RWPE2 (cell line): ENCODE data around the gene TRIM24.

Experiments used
- ATAC-seq: fragments of 200-7000 bp; cut with Tn5 transposase; 3 replicates; pipeline ENCODE4 v1.9.1; 2021; ENCODE audit warnings: low read depth
- DNase-seq: peaks from one replicate; pipeline ENCODE4 v3.0.0-alpha.2; 2020; ENCODE audit warnings: low spot score
- H3K27ac ChIP-seq: fragments of 450-650 bp; 2 replicates; pipeline ENCODE4 v1.5.1; 2017; ENCODE audit warnings: mild to moderate bottlenecking; ENCODE audit not compliant: poor library complexity, severe bottlenecking
- H3K27me3 ChIP-seq: fragments of 250-450 bp; sonication (Bioruptor Pico); 2 replicates; pipeline ENCODE4 v1.5.1; 2021; ENCODE audit warnings: mild to moderate bottlenecking, moderate library complexity; ENCODE audit not compliant: insufficient read depth, poor library complexity, severe bottlenecking
- H3K36me3 ChIP-seq: fragments of 250-450 bp; sonication (Bioruptor Pico); 2 replicates; pipeline ENCODE4 v1.5.1; 2020; ENCODE audit warnings: low read depth, mild to moderate bottlenecking, moderate library complexity
- H3K4me1 ChIP-seq: fragments of 250-450 bp; sonication (Bioruptor Pico); 2 replicates; pipeline ENCODE4 v1.5.1; 2021; ENCODE audit warnings: mild to moderate bottlenecking, moderate library complexity; ENCODE audit not compliant: insufficient read depth, poor library complexity, severe bottlenecking
- H3K4me3 ChIP-seq: fragments of 250-450 bp; sonication (Bioruptor Pico); 2 replicates; pipeline ENCODE4 v1.5.1; 2021; ENCODE audit warnings: mild to moderate bottlenecking, moderate library complexity; ENCODE audit not compliant: severe bottlenecking
- H3K9me3 ChIP-seq: fragments of 250-450 bp; sonication (Bioruptor Pico); 2 replicates; pipeline ENCODE4 v1.5.1; 2021; ENCODE audit warnings: mild to moderate bottlenecking, moderate library complexity; ENCODE audit not compliant: severe bottlenecking
- TF ChIP-seq, protein P1 (sequence below): fragments of 450-650 bp; IDR thresholded peaks from one replicate; pipeline ENCODE4 v1.5.1; 2017; ENCODE audit warnings: mild to moderate bottlenecking, moderate library complexity; ENCODE audit not compliant: poor library complexity, severe bottlenecking

The TRIM24 gene

DNA sequence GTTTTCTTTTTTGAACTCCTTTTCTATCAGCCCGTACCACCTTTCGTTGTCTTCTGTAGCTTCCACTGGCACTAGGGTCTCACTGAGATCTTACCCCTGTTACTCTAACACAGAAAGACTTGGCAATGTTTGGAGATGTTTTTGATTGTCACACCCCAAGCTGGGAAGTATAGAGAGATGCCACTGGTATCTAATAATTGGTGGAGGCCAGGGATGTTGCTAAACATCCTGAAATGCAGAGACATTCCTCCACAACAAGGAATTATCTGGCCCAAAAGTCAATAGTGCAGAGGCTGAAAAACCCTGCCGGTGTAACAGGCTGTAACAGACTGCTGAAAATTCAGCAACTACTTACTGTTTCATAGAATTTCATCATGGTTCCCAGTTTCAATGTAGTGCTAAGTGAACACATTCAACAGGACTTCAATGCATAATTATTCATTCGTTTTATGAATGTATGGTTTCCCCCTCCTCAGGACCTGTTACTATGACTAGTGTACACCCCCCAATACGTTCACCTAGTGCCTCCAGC is 115.9 kb downstream of the TRIM24 start:
- H3K9me3 ChIP-seq: no peaks in the 10 kb centered on the region
- H3K4me3 ChIP-seq: no peak overlapping the region
- TF ChIP-seq, protein P1, sequence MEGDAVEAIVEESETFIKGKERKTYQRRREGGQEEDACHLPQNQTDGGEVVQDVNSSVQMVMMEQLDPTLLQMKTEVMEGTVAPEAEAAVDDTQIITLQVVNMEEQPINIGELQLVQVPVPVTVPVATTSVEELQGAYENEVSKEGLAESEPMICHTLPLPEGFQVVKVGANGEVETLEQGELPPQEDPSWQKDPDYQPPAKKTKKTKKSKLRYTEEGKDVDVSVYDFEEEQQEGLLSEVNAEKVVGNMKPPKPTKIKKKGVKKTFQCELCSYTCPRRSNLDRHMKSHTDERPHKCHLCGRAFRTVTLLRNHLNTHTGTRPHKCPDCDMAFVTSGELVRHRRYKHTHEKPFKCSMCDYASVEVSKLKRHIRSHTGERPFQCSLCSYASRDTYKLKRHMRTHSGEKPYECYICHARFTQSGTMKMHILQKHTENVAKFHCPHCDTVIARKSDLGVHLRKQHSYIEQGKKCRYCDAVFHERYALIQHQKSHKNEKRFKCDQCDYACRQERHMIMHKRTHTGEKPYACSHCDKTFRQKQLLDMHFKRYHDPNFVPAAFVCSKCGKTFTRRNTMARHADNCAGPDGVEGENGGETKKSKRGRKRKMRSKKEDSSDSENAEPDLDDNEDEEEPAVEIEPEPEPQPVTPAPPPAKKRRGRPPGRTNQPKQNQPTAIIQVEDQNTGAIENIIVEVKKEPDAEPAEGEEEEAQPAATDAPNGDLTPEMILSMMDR: no peak
- DNase-seq (no peak), ATAC-seq (no peak)
- no peaks in the 10 kb centered on the region for H3K4me1 ChIP-seq
- H3K27me3 ChIP-seq: no peaks in the 10 kb centered on the region
- no peak overlapping the region for H3K27ac ChIP-seq
- H3K36me3 ChIP-seq: peaks cover 40% of the 10 kb centered on the region

DNA sequence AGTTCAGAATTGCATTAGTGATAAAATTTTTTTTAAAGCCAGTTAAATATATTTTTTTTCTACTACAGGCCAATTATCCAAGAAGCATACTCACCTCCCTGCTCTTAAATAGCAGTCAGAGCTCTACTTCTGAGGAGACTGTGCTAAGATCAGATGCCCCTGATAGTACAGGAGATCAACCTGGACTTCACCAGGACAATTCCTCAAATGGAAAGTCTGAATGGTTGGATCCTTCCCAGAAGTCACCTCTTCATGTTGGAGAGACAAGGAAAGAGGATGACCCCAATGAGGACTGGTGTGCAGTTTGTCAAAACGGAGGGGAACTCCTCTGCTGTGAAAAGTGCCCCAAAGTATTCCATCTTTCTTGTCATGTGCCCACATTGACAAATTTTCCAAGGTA is 119.1 kb downstream of the TRIM24 start:
- peaks cover 48% of the 10 kb centered on the region for H3K36me3 ChIP-seq
- no peak overlapping the region for H3K27ac ChIP-seq
- TF ChIP-seq, protein P1: no peak
- no peaks in the 10 kb centered on the region for H3K9me3 ChIP-seq
- no peak for DNase-seq
- H3K4me1 ChIP-seq: no peaks in the 10 kb centered on the region
- no peak overlapping the region for H3K4me3 ChIP-seq
- ATAC-seq: no peak
- no peaks in the 10 kb centered on the region for H3K27me3 ChIP-seq

DNA sequence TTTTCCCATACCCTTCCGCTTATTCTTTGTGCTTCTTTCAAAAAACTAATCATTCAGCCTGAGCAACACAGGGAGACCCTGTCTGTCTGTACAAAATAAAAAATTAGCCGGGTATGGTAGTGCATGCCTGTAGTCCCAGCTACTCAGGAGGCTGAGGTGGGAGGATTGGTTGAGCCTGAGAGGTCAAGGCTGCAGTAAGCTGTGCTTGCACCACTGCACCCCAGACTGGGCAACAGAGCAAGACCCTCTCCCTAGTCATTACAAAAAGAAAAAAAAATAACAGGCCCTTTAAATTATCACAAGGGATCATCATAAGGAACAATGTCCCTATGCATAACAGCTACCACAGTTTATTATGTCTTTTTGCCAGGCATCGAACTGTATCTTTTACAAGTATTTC is 119.6 kb downstream of the TRIM24 start:
- TF ChIP-seq, protein P1: no peak
- no peaks in the 10 kb centered on the region for H3K4me1 ChIP-seq
- no peaks in the 10 kb centered on the region for H3K27me3 ChIP-seq
- DNase-seq (no peak), ATAC-seq (no peak)
- peaks cover 53% of the 10 kb centered on the region for H3K36me3 ChIP-seq
- no peaks in the 10 kb centered on the region for H3K9me3 ChIP-seq
- H3K4me3 ChIP-seq: no peak overlapping the region
- H3K27ac ChIP-seq: no peak overlapping the region

DNA sequence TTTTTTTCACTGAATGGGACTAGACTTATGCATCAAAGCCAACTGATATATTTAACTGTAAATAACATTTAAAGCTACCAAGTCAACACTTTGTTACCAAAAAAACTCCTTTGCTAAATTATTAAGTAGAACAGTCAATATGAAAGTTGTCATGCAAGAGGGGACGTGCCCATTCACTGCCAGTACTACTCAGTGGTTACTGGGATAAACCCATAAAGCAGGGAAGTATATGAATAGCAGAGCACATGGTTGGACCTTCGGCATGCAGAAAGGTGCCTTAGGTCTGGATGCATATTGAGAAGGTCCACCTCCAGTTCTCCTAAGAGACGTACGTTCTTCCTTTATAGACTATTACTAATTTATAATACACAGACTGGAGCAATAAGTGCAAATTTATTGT is 121.0 kb downstream of the TRIM24 start:
- ATAC-seq (no peak), DNase-seq (no peak)
- H3K4me3 ChIP-seq: no peak overlapping the region
- H3K4me1 ChIP-seq: no peaks in the 10 kb centered on the region
- H3K36me3 ChIP-seq: peaks cover 60% of the 10 kb centered on the region
- TF ChIP-seq, protein P1: no peak
- peaks cover under 1% of the 10 kb centered on the region for H3K9me3 ChIP-seq
- H3K27me3 ChIP-seq: no peaks in the 10 kb centered on the region
- H3K27ac ChIP-seq: no peak overlapping the region

DNA sequence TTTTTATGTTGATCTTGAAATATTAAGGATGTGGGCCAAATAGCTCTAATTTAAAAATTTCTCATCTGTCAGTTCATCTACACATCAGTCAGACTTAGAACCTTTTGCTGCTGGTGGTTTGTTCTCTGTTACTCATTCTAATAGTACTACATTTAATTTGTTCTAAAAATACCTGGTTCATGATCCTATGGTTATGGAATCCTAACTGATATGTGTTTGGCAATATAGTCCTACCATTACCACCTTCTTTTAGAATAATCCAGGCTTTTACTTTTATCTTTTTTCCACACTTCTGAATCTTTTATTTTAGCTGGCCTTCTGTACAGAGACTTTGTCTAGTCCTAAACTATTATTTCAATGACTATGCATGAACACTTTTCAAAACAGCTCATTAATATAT is 124.2 kb downstream of the TRIM24 start:
- Histone ChIP-seq H3K27ac (no peak overlapping the region), H3K4me1 (no peaks in the 10 kb centered on the region), H3K4me3 (no peak overlapping the region), H3K27me3 (no peaks in the 10 kb centered on the region), H3K36me3 (peaks cover 44% of the 10 kb centered on the region), H3K9me3 (peaks cover 3% of the 10 kb centered on the region)
- TF ChIP-seq, protein P1: no peak
- ATAC-seq: no peak
- DNase-seq: no peak
